GM18873 (cell line): Measurements from ENCODE around the gene DBI.
"Not testable (repeated sequence)": the region's sequence is repeated elsewhere in the genome, so short reads cannot be mapped to it uniquely, and the experiment has no call there.

Experiments used
- ATAC-seq: cut with Tn5 transposase; IDR thresholded peaks from one replicate; pipeline ENCODE4 v1.9.1; 2021; ENCODE audit warnings: mild to moderate bottlenecking, moderate library complexity, moderate number of reproducible peaks; ENCODE audit not compliant: unreplicated experiment, low FRiP score

Gene DBI

GRCh38 chr2:119393971-119394748 is 27.4 kb downstream of the DBI start:
- ATAC-seq, result no peak

GRCh38 chr2:119397196-119397595 is 30.4 kb downstream of the DBI start:
- no peak for ATAC-seq

GRCh38 chr2:119402106-119402505 is 35.3 kb downstream of the DBI start:
- ATAC-seq, result no peak

GRCh38 chr2:119402645-119403560 is 36.1 kb downstream of the DBI start:
- ATAC-seq, result no peak

- ATAC-seq, result not testable (repeated sequence)
These were observed 36.8 kb downstream of the DBI start for GRCh38 chr2:119403618-119404017.

GRCh38 chr2:119405151-119405550 is 38.4 kb downstream of the DBI start:
- no peak for ATAC-seq

- peak; percentile 53 for ATAC-seq
These were observed 40.8 kb downstream of the DBI start for GRCh38 chr2:119407430-119408220.

- ATAC-seq, result no peak
These were observed 41.4 kb downstream of the DBI start for GRCh38 chr2:119408221-119408619.

- ATAC-seq, result no peak
These were observed 42.7 kb downstream of the DBI start for GRCh38 chr2:119409506-119409905.

- ATAC-seq, result no peak
These were observed 48.1 kb downstream of the DBI start for GRCh38 chr2:119414894-119415293.

GRCh38 chr2:119415630-119416029 is 48.9 kb downstream of the DBI start:
- no peak for ATAC-seq

- no peak for ATAC-seq
These were observed 49.6 kb downstream of the DBI start for GRCh38 chr2:119416299-119416923.

- ATAC-seq, result no peak
These were observed 51.1 kb downstream of the DBI start for GRCh38 chr2:119417908-119418307.

GRCh38 chr2:119419065-119419464 is 52.3 kb downstream of the DBI start:
- ATAC-seq, result no peak

GRCh38 chr2:119419803-119420508 is 53.2 kb downstream of the DBI start:
- no peak for ATAC-seq

GRCh38 chr2:119421304-119421703 is 54.5 kb downstream of the DBI start:
- no peak for ATAC-seq

GRCh38 chr2:119421741-119422140 is 55.0 kb downstream of the DBI start:
- no peak for ATAC-seq
